ENCODE data around the gene DYRK1A. TPM values are rescaled to one million over a fixed set of nuclear protein-coding genes. Genes with fewer than 3 reads are reported as not detected.

DYRK1A gene
- total and polyA plus RNA-seq, 10 of the 15 experiments (the other 5 are each of a cell fraction or from before 2014, with no cell fraction given), result 2.4 to 68.6 (median 30.7) TPM

- Histone ChIP-seq H3K9me3 (replicated peaks; ENCODE audit: control insufficient read depth, insufficient read depth, low read length) (no peaks in the 10 kb centered on the region), H3K9ac (ENCODE audit: control insufficient read depth, insufficient read depth, low read length) (0 out of 2 replicates have a peak overlapping the region, but pooled peaks have one; percentile 20), H2AFZ (ENCODE audit: control insufficient read depth, low read depth, low read length) (no peak overlapping the region), H3K36me3 (ENCODE audit: control insufficient read depth in 2 of 2, insufficient read depth in 2 of 2, low read length in 1 of 2) (peaks cover 0 to 4% of the 10 kb centered on the region in 2 experiments; a peak in 1 of 4 replicates), H4K20me1 (ENCODE audit: control insufficient read depth, insufficient read depth) (peaks cover 6% of the 10 kb centered on the region), H3K4me2 (ENCODE audit: control insufficient read depth, insufficient read depth) (peak overlapping the region; percentile 92), H3K27me3 (replicated peaks in 1 of 2; ENCODE audit: control insufficient read depth in 2 of 2, insufficient read depth in 2 of 2, low read length in 1 of 2) (no peaks in the 10 kb centered on the region), H3K4me3 (peak overlapping the region; percentile 89), H3K27ac (ENCODE audit: control insufficient read depth, insufficient read depth) (peak overlapping the region; percentile 97), H3K79me2 (ENCODE audit: control insufficient read depth, insufficient read depth, low read length) (peaks cover 94% of the 10 kb centered on the region), H3K4me1 (ENCODE audit: control insufficient read depth, insufficient read depth, low read length) (peaks cover 16% of the 10 kb centered on the region; the same call in 1 of the 2 replicates)
- FAIRE-seq, result no peak
- ChIA-PET SMC1A (ENCODE audit: uncharacterized antibody, unreplicated experiment) (interaction anchor here (0.7 to 7.9 kb wide), 13 partner anchors 12 to 204 kb away, joined by 3 to 62 read pairs (median 5); no protein-coding TSS in a partner anchor), RAD21 (ENCODE audit: unreplicated experiment) (interaction anchor here (0.8 to 2.1 kb wide), 12 partner anchors 12 to 204 kb away, joined by 3 to 14 read pairs (median 3); partner anchors contain the start of gene VPS26C), CTCF (interaction anchor here (0.7 to 1.3 kb wide), 7 partner anchors 31 to 292 kb away, joined by 3 to 5 read pairs (median 3); no protein-coding TSS in a partner anchor), POLR2A (interaction anchor here (0.8 to 2.3 kb wide), 5 partner anchors 10 to 104 kb away, joined by 4 to 6 read pairs (median 5); partner anchors contain the start of gene VPS26C)
- WGBS (ENCODE audit: insufficient coverage, insufficient replicate concordance, low lambda C conversion rate, missing lambda C conversion rate), result 50% methylated on average over 2 of the region's 2 CpGs
- no peak for ATAC-seq
- intact Hi-C loops (cut with micrococcal nuclease; ENCODE audit: unreplicated experiment) (loop anchor here (5.0 kb wide), 3 partner anchors 36 to 271 kb away; no protein-coding TSS in a partner anchor), in situ Hi-C loops (cut with MboI) (no loop called here)
- DNase-seq (ENCODE audit: low read depth, low spot score), result no peak
- no TSS peak for BruUV-seq (replicated peaks)
- TF ChIP-seq ETV6 (conservative IDR thresholded peaks at IDR 0.05 in 1 of 2, IDR thresholded peaks at IDR 0.05 in 1 of 2; ENCODE audit: borderline replicate concordance in 1 of 2, low read depth in 1 of 2) (no peak), CUX1 (IDR thresholded peaks at IDR 0.05; ENCODE audit: insufficient replicate concordance, low read depth, low read length) (no peak), E2F4 (IDR thresholded peaks at IDR 0.05; ENCODE audit: low read depth, low read length) (no peak), CHD1 (IDR thresholded peaks at IDR 0.05; ENCODE audit: low read depth, low read length) (no peak), ZNF592 (IDR thresholded peaks at IDR 0.05) (no peak), NR2C2 (IDR thresholded peaks at IDR 0.05; ENCODE audit: borderline replicate concordance, control insufficient read depth, insufficient read length, low read depth) (no peak), ELK1 (IDR thresholded peaks at IDR 0.05; ENCODE audit: low read depth, low read length) (no peak), ATF2 (IDR thresholded peaks at IDR 0.05; ENCODE audit: low read length) (no peak)
These were observed 4.4 kb downstream of the DYRK1A start for GRCh38 chr21:37371041-37371397.

All from GM12878 (cell line).